Activated effector memory CD4-positive, alpha-beta T cell treated with Interleukin-2 at 50 U/mL for 16 hours (primary cell): ENCODE results near the gene TGM2.
"Not testable (repeated sequence)": the region's sequence is repeated elsewhere in the genome, so short reads cannot be mapped to it uniquely, and the experiment has no call there.

Experiments used
- DNase-seq: peaks from one replicate; pipeline ENCODE4 v3.0.0-alpha.2; 2020

The TGM2 gene

DNA sequence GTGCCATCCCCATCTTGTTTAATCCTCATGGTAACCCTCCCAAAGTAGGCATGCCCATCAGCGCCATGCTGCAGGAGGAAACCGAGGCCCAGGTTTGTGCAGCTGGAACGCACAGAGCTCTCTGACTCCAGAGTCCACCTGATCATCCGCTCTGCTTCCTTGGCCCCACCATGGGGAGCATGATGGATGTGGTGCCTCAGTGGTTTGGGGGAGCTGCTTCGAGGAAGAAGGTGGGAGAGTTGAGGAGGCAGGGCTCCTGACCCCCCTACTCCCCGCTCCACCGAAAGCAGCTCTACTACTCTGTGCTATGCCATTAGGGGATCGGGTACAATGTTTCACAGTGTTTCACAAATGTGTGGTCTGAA lies 52.2 kb downstream of the TGM2 start:
- no peak for DNase-seq

DNA sequence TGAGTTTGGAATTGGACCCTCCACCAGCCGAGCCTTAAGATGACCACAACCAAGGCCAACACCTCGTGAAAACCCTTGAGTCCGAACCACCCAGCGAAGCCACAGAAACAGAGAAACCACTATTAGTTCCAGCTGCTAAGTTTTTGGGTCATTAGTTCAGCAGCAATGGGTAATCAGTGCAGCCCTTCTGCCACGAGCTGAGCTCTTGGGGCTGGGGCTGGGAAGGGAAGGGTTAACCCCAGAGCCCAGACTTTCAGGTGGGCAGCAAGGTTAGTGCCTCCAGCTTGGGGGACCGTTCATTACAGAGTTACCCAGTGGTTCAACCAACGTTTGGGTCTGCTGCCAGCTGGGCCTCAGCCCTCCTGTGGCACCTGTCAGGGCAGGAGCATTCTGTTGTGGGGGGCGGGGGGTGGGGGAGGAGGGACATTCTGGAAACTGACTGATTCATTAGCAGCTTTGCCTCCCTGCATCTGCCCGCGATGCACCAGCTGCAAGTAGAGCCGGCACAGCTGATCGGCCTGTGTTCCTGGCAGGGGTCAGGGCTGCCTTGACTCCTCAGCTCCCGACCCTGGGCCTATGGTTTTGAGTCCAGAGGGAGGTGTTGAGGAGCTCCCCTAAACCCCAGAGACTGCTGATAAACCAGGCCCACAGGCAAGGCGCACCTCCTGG lies 52.7 kb downstream of the TGM2 start:
- DNase-seq: no peak

DNA sequence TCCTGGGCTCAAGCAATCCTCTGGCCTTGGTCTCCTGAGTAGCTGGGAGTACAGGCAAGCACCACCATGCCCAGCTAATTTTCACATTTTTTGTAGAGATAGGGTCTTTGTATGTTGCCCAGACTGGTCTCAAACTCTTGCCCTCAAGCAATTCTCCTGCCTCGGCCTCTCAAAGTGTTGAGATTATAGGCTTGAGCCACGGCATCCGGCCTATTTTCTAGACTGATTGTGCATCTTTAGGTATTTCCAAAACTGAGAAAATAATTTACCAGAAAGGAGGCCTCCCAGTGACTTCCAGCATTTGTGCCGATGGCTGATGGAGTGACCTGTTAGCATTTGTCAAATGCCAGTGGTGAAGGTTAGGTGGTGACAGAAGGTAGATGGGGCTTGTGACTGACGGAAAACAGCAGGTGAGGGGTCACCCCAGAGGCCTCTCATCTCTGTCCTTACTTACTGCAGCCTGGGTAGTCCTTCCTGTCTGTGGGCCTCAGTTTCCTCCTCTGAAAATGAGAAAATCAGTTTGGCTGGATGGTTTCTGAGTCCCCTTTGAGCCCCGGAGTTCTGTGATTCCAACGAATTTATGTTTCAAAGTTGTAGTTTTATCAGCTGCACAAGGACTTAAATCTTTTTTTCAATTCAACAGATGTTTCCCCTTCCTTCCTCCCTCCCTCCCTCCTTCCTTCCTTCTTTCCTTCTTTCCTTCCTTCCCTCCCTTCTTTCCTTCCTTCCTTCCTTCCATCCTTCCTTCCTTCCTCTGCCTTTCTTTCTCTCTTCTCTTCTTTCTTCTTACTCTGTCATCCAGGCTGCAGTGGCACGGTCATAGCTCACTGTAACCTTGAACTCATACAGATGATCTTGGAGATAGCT lies 53.5 kb downstream of the TGM2 start:
- no peak for DNase-seq

DNA sequence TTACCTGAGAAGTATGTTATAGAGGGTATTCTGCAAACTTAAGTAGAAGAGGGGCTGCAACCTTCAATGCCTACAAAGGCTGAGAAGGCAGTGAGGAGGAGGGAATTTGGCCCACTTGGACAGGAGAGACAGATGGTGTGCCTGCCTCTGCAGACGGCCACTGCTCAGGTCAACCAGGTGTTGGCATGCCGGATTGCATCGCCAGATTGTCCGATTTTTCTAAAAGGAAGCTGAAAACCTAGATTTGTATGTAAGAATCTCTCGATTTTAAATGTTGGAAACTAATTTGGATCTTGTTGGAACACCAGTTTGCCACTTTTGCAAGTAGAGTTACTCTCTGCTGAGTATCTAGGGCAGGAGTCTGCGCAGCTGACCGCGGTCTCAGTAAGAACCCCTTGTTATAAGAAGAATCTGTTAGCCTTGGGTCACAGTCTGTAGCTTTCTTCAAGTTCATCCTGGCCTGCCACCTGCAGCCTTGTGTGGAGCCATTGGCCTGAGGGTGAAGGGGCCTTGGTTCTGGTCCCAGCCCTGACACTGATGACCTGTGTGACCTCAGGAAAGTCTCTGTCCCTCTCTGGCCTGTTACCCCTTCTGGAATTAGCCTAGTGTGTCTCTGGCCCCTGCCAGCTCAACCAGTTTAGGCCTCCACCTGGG lies 54.4 kb downstream of the TGM2 start:
- DNase-seq: no peak

DNA sequence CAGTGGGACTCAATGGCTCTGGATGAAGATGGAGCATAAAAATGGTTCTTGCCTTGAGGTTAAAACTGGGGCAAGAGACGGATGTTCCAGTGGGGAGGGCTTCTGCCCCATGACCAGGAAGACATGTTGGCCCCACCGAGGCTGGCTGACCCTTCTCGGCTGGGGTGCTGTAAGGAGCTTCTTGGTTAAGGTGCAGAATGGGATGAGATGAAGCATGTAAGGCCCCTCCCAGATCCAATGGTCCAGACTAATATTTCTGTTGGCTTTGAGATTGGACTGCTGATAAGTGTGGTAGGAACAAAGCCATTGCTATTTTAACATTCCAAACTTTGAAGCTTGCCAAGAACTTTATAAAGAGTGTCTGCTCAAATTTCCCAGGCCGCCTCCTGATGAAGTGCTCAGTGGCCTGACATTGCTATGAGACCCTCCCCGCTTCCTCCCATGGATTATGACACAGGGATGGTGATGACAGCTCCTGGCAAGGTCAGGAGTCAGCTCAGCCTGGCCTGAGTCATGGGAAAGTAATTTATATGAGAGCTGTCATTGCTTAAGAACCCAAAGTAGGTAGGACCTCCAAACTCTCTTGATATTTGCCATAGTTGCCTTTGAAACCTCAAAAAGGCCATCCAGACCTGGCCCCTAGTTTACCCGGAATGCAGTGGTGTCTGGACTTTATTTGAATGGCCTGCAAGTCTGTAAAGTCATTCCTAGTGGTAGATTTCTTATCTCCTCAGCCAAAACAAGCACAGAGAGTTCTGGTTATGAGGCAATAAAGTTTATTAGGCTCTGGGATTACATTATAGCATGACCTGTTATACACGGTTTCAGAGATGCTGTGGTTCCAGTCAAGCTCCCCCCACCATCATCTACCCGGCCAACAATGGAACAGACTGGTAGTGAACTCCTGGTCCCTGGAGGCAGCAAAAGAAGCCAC lies 55.2 kb downstream of the TGM2 start:
- DNase-seq: no peak

DNA sequence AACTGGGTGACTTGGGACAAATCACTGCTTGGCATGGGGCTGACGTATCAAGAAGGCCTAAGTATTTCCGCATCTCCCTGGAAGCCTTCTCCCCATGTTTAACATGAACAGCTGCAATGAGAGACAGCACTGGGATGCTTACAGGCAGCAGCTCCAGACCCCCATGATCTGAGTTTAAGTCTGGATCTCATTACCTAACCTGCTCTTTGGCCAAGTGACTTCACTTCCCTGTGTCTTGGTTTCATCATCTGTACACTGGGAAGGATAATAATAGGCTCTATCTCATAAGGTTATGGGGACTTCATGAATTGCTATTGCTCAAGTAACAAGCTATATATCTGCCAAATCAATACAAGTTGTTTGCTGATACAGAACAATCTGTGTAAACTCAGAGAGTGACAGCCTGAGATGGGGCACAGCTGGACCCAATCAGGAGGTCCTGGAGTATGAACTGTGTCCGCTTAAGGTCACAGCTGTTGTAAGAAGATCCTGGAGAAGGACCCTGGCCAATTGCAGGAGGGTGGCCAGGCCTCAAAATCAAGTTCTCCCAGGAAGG lies 56.0 kb downstream of the TGM2 start:
- no peak for DNase-seq

DNA sequence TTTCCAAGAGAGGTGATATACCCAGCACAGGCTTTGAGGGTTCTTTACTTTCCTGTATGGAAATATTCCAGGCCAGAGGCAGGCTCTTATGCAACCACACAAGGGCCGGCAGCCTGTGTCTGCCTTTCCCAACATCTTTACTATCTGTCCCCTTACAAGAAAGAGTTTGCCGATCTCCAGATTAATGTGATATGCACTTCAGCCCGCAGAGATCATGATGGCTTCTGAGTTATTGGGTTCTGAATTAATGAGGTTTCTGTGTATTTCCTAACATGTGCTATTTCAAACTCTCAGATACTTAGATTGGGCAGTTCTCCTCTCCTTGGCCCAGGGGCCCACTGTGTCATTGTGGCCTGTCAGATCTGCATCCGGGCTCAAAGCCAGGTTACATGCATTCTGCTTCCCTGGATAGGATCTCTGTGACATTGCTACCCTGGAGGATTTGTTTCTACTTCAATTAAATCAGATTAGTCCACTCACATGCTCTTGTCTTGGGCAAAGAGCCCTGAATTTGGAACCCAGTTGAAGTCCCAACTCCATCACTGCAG lies 56.6 kb downstream of the TGM2 start:
- no peak for DNase-seq

DNA sequence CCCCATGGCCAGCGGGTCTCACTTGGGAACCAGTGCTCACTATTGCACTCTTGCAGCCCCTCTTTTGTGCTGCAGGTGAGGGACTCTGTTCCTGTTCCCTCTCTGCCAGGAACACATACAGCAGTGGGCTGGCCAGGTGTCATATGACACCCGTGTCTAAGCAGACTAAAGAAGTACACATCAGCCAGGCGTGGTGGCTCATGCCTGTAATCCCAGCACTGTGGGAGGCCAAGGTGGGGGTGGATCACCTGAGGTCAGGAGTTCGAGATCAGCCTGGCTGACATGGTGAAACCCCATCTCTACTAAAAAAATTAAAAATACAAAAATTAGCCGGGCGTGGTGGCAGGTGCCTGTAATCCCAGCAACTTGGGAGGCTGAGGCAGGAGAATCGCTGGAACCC lies 57.2 kb downstream of the TGM2 start:
- not testable (repeated sequence) for DNase-seq

DNA sequence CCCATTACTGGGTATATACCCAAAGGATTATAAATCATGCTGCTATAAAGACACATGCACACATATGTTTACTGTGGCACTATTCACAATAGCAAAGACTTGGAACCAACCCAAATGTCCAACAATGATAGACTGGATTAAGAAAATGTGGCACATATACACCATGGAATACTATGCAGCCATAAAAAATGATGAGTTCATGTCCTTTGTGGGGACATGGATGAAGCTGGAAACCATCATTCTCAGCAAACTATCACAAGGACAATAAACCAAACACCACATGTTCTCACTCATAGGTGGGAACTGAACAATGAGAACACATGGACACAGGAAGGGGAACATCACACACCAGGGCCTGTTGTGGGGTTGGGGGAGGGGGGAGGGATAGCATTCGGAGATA lies 57.7 kb downstream of the TGM2 start:
- DNase-seq: not testable (repeated sequence)

DNA sequence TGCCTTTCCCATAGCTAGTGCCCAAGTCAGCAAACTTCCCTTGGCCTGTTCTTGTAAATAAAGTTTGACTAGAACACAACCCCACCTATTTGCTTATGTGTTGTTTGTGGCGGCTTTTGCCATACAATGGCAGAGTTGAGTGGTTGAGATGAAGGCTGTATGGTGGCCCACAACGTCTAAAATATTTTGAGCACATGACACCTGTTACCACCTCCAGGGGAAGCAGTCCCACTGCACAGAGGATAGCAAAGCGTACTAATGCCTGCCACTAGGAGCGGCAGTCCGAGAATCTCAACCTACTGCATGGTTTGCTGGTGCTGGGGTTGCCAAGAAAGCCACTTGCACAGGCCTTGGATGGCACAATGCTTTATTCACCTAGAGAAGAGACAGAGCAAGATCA lies 58.6 kb downstream of the TGM2 start:
- DNase-seq: no peak

DNA sequence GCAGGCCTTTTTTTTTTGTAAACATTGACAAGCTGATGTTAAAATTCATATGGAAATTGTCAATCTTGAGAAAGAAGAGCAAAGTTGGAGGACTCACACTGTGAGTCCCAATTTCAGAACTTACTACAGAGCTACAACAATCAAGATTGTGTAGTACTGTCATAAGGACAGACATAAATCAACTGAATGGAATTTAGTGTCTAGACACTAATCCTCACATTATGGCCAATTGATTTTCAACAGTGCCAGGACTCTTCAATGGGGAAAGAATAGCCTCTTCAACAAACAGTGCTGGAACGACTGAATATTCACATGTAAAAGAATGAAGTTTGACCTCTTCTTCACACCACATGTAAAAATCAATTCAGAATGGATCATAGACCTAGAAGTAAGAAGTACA lies 60.8 kb downstream of the TGM2 start:
- no peak for DNase-seq

DNA sequence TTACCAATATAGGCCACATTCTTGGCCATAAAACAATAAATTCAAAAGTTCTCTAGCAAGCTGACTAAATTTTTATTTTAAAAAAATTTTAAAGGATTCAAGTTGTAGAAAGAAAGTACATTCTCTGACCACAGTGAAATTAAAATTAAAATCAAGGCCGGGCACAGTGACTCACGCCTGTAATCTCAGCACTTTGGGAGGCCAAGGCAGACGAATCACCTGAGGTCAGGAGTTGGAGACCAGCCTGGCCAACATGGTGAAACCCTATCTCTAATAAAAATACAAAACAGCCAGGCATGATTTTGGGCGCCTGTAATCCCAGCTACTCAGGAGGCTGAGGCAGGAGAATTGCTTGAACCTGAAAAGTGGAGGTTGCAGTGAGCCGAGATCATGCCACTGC lies 62.9 kb downstream of the TGM2 start:
- DNase-seq: not testable (repeated sequence)

DNA sequence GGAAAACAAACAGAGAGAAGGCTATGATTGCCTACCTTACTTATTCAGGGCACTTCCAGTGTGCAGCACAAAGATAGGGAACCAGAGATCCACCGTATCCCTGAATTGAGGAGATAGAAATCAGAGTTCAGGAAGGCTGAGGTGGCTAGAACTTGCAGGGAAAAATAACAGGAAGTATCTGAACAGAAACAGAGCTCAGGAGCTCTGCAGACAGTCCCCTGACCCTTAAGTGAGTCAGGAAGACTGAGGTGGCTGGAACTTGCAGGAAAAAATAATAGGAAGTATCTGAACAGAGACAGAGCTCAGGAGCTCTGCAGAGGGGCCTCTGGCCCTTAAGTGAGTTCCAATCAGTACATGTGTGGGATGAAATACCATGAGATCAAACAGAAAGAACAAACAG lies 66.1 kb downstream of the TGM2 start:
- DNase-seq: no peak

DNA sequence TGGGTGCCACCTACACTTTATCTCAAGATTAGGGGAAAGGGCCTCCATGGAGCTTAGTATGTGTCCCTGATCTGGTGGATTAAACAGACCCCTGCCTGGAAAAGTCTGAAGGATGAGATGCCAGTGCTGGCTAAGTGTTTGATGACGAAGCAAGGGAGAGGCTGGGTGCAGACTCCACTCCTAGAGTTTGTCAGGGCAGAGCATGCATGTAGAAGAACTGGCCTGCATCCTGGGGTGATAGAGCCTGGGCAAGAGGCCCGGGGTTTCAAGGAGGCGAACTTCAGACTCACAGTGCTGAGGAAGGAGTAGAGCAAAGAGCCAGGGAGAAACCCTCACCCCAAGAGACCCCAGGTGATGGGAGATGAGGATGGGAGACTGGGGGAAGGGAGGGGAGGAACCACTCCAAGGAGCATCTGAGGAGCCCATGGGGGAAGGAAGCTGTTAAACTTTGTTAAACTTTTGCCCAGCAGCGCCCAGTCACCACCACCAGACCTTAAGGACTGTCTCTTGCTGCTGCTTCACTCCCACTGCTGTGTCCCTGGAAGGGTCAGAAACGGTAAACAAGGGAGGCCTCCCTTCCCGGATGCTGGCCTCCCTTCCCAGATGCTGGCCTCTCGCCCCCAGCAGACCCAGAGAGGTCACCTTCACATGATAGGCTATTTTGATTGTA lies 69.9 kb downstream of the TGM2 start:
- DNase-seq: no peak

DNA sequence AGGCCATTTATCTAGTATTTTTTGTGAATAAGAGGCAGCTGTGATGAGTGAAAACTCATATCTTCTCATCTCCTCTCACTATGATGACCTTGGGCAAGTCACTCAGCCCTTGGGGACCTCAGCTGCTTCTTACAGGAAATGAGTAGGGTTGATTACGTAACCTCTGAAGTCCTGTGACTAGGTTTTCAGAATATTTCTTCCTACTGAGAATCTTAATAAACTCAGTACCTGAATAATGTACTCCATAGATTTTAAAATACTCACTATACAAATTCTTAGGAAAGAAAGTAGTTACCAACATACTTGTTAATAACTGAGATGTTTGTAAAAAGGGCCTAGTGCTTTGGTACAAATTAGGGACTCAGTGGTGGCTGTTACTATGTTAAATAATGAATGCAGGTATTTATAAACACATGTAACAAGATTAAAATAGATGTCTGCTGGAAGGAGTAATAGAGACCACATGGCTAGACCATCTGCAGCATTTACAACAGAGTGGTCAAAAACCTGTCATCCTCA lies 70.6 kb downstream of the TGM2 start:
- DNase-seq: no peak

DNA sequence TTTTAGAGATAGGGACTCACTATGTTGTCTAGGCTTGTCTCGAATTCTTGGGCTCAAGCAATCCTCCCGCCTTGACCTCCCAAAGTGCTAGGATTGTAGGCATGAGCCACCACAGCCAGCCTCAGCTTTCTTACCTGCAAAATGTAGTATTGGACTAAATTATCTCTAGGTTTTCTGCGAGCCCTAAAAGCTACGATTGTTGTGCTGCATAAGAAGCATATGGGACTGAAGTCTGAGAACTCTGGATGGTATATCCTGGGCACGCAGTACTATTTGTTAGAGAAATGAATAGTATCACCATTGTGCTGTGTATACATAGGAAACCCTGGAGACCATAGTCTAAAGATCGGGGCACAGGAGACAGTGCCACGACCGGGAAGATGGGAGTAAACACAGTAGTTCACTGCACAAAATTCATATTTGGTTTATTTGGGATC lies 71.4 kb downstream of the TGM2 start:
- DNase-seq: no peak

DNA sequence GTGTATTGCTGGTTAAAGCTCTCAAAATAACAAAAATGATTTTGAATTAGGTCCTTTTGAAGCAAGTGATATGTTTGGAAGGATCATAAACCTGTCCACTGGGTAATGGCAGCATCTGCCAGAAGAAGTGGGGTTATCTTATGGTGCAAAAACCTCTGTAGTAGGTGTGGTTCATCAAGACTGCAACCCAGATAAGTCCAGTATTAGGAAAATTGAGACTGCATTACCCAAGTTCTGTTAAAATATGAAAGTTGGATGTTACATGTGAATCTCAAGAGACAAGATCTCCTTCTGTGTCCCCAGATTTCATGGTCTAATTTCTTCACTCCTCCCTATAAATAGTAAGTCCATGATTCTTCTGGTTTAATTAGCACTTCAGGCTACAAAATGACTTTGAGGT lies 72.2 kb downstream of the TGM2 start:
- DNase-seq: no peak

DNA sequence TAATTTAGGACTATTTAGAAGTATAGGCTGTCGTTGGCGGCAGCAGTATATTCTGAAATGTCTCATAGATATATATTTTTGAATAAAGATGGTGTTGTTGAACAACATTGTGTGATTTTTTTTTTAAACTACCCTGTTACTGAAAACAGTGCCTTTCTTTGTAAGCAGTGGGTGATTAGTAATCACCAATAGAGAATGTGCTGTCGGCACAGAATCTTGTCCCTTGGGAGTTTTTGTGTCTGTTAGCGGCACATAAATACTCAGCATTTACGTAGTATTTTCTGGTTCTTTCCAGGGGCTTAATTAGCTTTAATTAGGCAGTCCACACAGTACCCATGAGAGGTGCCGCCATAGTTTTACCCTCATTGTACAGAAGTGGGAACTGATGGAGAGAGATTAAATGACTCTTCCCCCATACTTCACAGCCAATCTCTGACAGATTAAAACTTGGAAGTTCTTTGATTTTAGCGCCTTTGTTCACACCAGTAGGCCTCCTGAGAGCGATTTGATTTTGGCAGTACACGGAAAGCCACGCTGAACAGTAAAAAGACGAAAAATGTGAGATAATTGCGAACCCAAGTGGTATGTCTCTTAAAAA lies 72.7 kb downstream of the TGM2 start:
- no peak for DNase-seq

DNA sequence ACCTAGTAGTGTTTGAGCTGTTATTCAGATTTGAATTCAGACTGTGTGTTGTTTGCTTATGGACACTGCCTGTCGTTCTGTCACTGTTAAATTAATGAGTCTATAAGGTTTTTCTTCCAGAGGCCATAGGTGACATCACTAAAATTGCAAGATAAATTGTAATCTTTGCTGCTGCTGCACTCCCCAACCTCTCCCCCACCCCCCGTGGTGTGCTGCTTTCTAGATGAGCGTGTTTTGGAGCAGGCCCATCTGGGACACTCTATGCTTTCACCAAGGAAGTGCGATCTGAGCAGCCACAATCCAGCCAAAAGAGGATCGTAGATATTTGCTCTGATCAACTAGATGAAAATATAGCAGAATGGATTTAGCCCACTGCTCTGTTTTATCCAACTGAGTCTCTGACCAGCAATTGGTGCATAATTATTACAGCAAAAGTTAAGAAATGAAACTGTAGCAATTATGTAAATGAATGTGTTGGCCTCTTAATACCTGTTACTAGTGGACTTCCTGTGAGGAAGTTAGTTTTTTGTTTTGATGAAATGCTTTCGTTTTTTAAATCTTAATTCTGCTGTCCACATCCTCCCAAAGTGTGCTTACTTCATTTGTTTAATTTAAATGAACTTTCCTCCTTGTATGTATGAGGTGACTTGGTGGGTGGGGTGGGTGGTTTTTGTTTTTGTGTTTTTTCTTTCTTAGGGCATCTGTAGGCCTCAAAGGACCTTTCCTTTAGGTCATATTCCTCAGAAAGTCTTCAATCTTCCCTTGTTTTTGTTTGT lies 73.4 kb downstream of the TGM2 start:
- DNase-seq: no peak

DNA sequence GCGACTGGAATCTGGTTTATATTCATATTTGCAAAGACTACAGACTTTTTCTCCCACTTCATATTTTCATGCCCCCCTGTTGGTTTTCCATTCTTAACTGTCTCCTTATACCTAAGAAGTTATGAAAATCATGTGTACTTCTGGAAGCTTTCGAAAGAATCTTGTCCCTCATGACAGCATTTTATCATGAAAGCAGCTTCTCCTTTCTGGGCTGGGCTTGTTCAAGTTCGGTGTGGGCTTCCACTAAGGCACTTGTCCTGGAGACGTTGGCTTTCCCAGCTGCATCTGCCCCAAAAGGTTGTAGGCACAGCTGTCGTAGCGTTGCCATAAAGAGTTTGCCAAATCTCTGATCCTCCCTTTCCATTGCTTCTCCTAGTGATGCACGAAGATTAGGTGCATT lies 75.0 kb downstream of the TGM2 start:
- DNase-seq: no peak
